Stimulated activated effector memory CD8-positive, alpha-beta T cell treated with anti-CD3 and anti-CD28 coated beads, Interleukin-12 subunit alpha, Interleukin-12 subunit beta, amount 100 ng/mL, for 72 hours (primary cell): ENCODE data around the gene BICC1.

Source experiments
- ATAC-seq: fragments of 150-1000 bp; cut with Tn5 transposase; 2 replicates; pipeline ENCODE4 v1.10.0; 2021
- DNase-seq, 2 donors: peaks; one replicate each; pipeline ENCODE4 v3.0.0; 2021 to 2022; ENCODE audit warnings: low spot score in 2 of 2
- H3K27ac Mint-ChIP-seq: one replicate; pipeline ENCODE4 v1.8.0; 2022; ENCODE audit warnings: mild to moderate bottlenecking, mixed read lengths
- H3K36me3 Mint-ChIP-seq: one replicate; pipeline ENCODE4 v1.8.0; 2022; ENCODE audit warnings: mild to moderate bottlenecking, mixed read lengths
- H3K4me1 Mint-ChIP-seq: one replicate; pipeline ENCODE4 v1.8.0; 2022; ENCODE audit warnings: mixed read lengths
- H3K4me3 Mint-ChIP-seq: one replicate; pipeline ENCODE4 v1.8.0; 2022; ENCODE audit warnings: mild to moderate bottlenecking, mixed read lengths
- H3K9me3 Mint-ChIP-seq: one replicate; pipeline ENCODE4 v1.8.0; 2022; ENCODE audit warnings: mixed read lengths

Gene BICC1

DNA sequence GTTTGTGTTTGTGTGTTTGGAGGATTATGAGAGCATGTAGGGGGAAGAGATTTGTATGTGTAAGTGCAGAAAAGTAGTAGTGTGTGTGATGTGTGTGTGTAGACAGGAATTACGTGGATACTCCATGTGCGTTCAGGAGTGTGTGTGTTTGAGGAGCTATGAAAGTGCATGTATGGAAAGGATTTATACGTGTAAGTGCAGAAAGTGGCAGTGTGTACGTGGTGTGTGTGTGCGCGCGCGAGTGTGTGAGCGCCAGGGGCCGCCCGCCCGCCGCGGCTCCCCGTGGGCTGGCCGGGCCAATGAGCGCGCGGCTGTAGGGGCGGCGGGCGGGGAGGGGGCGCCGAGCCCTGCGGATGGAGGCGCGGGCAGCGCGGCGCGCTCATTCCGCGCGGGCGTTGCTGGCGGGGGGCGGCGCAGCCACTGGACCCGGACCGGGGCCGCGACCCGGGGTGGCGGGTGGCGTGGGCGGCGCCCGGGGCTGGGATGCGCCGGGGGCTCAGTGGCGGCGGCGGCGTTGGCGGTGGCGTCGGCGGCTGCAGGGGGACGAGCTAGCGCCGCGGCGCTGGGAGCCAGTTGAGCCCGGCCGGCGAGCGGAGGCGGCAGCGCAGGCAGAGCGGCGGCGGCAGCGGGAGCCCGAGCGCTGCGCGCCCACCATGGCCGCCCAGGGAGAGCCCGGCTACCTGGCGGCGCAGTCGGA lies at the start of gene BICC1:
Gene BICC1 (plus strand): TSS at position 382 of the 697 bp plus-strand sequence. CDS start 272 bp downstream, at position 654.
- H3K36me3 Mint-ChIP-seq = no peaks in the 10 kb centered on the region
- H3K4me3 Mint-ChIP-seq = peak within 1 kb of the TSS; percentile 56
- ATAC-seq (peak; percentile 48), DNase-seq (no peak)
- H3K9me3 Mint-ChIP-seq = no peaks in the 10 kb centered on the region
- no peak within 1 kb of the TSS for H3K27ac Mint-ChIP-seq
- H3K4me1 Mint-ChIP-seq = peaks cover 14% of the 10 kb centered on the region

DNA sequence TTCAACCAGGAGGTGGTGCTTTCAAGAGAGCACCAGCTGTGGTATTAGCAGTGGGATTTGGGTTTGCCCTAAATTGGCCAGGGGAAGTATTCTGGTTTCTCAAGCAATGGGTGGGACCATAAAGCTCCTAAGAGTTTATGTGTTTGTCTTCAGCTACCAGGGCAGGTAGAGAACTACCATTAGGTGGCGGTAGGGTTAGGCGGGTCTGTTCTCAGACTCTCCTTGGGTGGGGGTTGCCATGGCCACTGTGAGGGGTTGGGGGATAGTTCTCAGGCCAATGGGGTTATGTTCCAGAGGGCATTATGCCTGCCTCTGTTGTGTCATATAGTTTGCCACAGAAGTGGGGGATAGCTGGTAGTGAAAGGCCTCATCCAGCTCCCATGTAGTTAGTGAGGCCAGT lies 47.7 kb upstream of the BICC1 start:
- peaks cover 4% of the 10 kb centered on the region for H3K9me3 Mint-ChIP-seq

DNA sequence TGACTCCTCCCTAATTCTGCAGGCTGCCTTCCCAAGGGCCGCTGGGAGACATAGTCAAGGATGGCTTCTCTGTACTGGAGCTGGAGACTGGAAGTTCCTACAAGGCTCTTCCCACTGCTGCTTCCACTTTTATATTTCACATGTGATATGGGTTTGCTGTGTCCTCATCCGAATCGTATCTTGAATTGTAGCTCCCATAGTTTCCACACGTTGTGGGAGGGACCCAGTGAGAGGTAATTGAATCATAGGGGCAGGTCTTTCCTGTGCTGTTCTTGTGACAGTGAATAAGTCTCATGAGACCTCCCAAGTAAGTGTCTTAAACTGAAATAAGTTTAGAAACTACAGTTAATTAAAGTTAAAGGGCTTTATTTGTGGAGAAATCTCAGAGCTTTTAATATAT lies 47.0 kb upstream of the BICC1 start:
- peaks cover 4% of the 10 kb centered on the region for H3K9me3 Mint-ChIP-seq
- DNase-seq (no peak), ATAC-seq (no peak)
- no peak overlapping the region for H3K27ac Mint-ChIP-seq
- H3K4me1 Mint-ChIP-seq = no peaks in the 10 kb centered on the region
- no peak overlapping the region for H3K4me3 Mint-ChIP-seq
- no peaks in the 10 kb centered on the region for H3K36me3 Mint-ChIP-seq

More for the DNA sequence above, 47.7 kb upstream of the BICC1 start:
- Mint-ChIP-seq H3K27ac (no peak overlapping the region), H3K4me3 (no peak overlapping the region), H3K4me1 (no peaks in the 10 kb centered on the region), H3K36me3 (no peaks in the 10 kb centered on the region)
- no peak for DNase-seq
- ATAC-seq = no peak

- Mint-ChIP-seq H3K9me3 (no peaks in the 10 kb centered on the region), H3K27ac (no peak overlapping the region), H3K4me1 (no peaks in the 10 kb centered on the region), H3K4me3 (no peak overlapping the region), H3K36me3 (no peaks in the 10 kb centered on the region)
- DNase-seq (no peak), ATAC-seq (no peak)
These were observed 44.6 kb upstream of the BICC1 start for GRCh38 chr10:58467931-58468635.

- DNase-seq (no peak), ATAC-seq (no peak)
- Mint-ChIP-seq H3K36me3 (no peaks in the 10 kb centered on the region), H3K4me3 (no peak overlapping the region), H3K27ac (no peak overlapping the region), H3K4me1 (no peaks in the 10 kb centered on the region), H3K9me3 (no peaks in the 10 kb centered on the region)
These were observed 38.7 kb upstream of the BICC1 start for GRCh38 chr10:58473976-58474375.

DNA sequence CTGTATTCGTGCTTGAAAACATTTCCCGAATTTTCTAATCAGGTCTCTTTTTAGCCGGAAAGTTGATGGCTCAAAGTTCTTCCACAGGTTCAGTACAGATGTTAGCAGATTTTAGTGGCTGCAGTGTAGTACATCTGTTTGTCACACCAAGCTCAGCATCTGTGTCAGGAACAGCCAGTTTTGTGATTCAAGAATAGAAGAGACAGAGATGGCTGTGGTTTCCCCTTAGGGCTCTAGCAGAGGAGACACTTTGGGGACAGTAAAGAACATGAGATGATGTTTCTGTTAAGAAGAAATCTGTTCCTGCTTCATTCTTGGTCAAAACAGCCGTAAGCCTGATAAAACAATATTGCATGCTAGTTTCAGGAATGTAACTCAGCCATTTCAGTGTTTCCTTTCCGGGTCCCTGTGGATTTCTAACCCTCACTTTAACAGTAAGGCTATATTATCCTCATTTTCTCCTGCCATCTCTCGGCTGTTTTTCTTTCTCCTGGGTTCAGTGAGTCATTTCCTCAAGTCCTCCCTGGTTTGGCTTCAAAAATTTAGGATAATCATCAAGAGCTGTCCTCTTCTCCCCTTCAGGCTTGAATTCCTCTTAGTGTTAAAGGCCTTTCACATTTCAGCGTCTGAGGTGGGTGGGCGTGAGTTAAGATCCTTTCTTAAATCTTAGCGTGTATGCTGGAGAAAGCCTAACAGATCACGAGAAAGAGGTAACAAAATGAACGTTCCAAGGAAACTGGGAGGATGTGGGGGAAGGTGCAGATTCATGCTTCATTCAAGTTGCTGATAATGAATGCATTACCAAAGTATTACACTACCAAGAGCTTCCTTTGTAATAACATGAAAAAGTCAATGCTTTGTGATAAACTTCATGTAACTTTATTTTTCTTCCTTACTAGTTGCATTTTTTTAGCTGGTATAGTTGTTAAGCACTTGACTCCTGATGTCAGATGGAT lies 37.1 kb upstream of the BICC1 start:
- ATAC-seq (no peak), DNase-seq (no peak)
- H3K27ac Mint-ChIP-seq = no peak overlapping the region
- no peaks in the 10 kb centered on the region for H3K9me3 Mint-ChIP-seq
- H3K36me3 Mint-ChIP-seq = no peaks in the 10 kb centered on the region
- no peaks in the 10 kb centered on the region for H3K4me1 Mint-ChIP-seq
- H3K4me3 Mint-ChIP-seq = no peak overlapping the region

GRCh38 chr10:58477122-58477521 lies 35.5 kb upstream of the BICC1 start:
- DNase-seq (no peak), ATAC-seq (no peak)
- Mint-ChIP-seq H3K27ac (no peak overlapping the region), H3K4me1 (no peaks in the 10 kb centered on the region), H3K36me3 (no peaks in the 10 kb centered on the region), H3K4me3 (no peak overlapping the region), H3K9me3 (no peaks in the 10 kb centered on the region)

DNA sequence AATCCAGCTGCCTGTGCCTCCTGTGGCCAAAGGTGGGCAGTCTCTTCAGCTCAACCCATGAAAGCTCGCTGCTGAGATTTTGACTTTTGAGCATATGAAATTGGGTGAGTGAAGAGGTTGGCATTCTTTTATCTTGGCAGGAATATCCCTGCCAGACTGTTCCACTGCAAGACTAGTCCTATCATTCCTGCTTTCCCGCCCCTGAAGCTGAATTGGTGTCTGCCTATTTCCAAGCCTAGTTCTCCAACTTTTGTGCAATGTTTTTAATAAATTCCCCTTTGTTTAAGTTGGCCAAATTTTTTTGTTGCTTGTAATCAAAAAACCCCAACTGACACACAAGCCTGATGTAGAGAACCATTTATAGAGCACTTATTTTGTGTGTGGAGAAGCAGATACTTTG lies 34.8 kb upstream of the BICC1 start:
- DNase-seq (no peak), ATAC-seq (no peak)
- Mint-ChIP-seq H3K4me1 (no peaks in the 10 kb centered on the region), H3K4me3 (no peak overlapping the region), H3K36me3 (no peaks in the 10 kb centered on the region), H3K27ac (no peak overlapping the region), H3K9me3 (no peaks in the 10 kb centered on the region)

DNA sequence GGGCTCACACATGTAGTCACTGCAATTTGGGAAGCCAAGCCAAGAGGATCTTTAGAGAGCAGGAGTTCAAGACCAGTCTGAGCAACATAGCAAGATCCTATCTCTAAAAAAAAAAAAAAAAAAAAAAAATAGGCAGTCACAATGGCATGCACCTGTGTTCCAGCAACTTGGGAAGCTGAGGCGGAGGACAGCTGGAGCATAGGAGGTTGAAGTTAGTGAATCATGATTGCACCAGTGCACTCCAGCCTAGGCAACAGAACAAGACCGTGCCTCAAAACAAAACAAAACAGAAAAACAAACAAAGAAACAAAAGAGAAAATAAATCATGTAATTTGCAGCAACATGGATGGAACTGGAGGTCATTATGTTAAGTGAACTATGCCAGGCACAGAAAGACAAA lies 33.6 kb upstream of the BICC1 start:
- H3K4me3 Mint-ChIP-seq = no peak overlapping the region
- ATAC-seq (no peak), DNase-seq (no peak)
- H3K36me3 Mint-ChIP-seq = no peaks in the 10 kb centered on the region
- H3K4me1 Mint-ChIP-seq = no peaks in the 10 kb centered on the region
- no peak overlapping the region for H3K27ac Mint-ChIP-seq
- H3K9me3 Mint-ChIP-seq = no peaks in the 10 kb centered on the region

DNA sequence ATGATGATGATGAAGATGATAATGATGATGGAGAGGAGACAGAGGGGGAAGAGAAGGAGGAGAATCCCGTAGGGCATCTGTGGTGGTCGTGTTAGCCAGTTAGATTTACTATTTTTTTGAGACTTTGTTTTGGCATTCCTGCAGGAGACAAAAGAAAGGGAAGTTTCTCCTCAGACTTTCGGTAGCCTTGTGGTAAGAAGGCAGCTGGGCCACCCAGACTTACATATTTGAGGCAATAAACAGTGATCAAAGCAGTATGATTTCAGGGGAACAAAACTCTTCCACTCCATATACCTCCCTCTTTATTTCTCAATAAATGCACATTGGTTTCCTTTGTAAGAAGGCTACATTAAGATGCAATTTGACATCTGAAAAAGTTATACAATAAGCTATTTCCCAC lies 32.4 kb upstream of the BICC1 start:
- H3K9me3 Mint-ChIP-seq = no peaks in the 10 kb centered on the region
- ATAC-seq (no peak), DNase-seq (no peak)
- H3K4me3 Mint-ChIP-seq = no peak overlapping the region
- H3K4me1 Mint-ChIP-seq = no peaks in the 10 kb centered on the region
- no peaks in the 10 kb centered on the region for H3K36me3 Mint-ChIP-seq
- H3K27ac Mint-ChIP-seq = no peak overlapping the region

DNA sequence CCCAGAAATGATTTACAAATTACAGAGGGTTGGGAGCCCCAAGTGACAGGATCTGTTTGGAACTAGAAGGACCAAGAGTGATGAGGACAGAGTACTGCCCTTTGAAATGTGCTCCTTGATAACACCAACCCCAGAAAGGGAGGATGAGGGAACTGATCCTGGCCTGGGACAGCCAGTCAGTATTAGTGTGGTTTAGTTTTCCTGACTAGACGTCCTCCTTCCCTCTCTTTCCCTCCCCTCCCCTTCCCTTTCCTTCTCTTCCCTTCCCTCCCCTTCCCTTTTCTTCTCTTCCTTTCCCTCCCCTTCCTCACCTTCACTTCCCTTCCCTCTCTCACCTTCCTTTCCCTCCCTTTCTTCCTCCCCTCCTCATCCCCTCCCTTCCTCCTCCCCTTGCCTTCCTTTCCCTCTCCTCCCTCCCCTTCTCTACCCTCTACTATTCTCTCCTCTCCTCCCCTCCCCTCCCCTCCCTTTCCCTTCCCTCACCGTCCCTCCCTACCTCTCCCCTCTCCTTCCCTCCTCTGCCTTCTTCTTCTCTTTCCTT lies 31.0 kb upstream of the BICC1 start:
- Mint-ChIP-seq H3K36me3 (no peaks in the 10 kb centered on the region), H3K4me3 (no peak overlapping the region), H3K27ac (no peak overlapping the region), H3K4me1 (no peaks in the 10 kb centered on the region), H3K9me3 (no peaks in the 10 kb centered on the region)
- no peak for ATAC-seq
- no peak for DNase-seq

GRCh38 chr10:58486821-58487220 lies 25.9 kb upstream of the BICC1 start:
- no peaks in the 10 kb centered on the region for H3K9me3 Mint-ChIP-seq
- H3K4me3 Mint-ChIP-seq = no peak overlapping the region
- ATAC-seq = no peak
- no peak overlapping the region for H3K27ac Mint-ChIP-seq
- no peaks in the 10 kb centered on the region for H3K4me1 Mint-ChIP-seq
- DNase-seq = no peak
- H3K36me3 Mint-ChIP-seq = no peaks in the 10 kb centered on the region

DNA sequence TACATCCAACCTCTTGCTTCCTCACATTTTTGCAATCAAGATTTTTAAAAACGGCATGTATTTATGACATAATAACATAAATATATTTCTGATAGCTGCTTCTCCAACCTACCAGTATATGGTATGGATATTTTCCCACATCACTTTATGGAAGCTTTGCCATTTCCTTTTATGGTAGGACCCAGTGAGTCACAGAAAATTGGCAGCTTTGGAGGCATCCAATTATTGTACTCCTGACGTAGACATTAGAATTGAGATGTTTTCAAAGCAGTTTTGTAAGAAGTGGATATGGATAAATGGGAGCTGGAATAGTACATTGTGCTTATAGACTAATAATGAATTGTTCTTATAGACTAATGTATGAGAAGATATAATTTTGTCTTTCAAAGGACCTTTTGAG lies 23.8 kb upstream of the BICC1 start:
- DNase-seq = no peak
- no peak overlapping the region for H3K4me3 Mint-ChIP-seq
- H3K9me3 Mint-ChIP-seq = no peaks in the 10 kb centered on the region
- no peak overlapping the region for H3K27ac Mint-ChIP-seq
- no peaks in the 10 kb centered on the region for H3K36me3 Mint-ChIP-seq
- H3K4me1 Mint-ChIP-seq = no peaks in the 10 kb centered on the region
- ATAC-seq = no peak

DNA sequence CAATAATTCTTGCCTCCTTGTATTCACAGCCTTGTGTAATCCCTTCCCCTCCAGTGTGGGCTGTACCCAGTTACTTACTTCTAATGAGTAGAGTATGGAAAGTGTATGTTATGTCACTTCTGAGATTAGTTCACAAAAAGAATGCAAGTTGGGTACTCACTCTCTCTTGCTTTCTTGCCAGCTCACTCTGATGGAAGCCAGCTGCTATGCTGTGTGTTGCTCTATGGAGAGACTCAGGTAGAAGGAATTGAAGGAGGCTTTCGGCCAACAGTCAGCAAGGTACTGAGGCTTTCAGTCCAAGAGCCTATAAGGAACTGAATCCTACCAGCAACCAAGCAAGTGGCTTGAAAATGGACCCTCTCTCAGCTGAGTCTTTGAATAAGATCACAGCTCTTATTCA lies 9.7 kb upstream of the BICC1 start:
- DNase-seq (no peak), ATAC-seq (no peak)
- no peaks in the 10 kb centered on the region for H3K9me3 Mint-ChIP-seq
- H3K4me1 Mint-ChIP-seq = no peaks in the 10 kb centered on the region
- H3K4me3 Mint-ChIP-seq = no peak overlapping the region
- H3K27ac Mint-ChIP-seq = no peak overlapping the region
- no peaks in the 10 kb centered on the region for H3K36me3 Mint-ChIP-seq

DNA sequence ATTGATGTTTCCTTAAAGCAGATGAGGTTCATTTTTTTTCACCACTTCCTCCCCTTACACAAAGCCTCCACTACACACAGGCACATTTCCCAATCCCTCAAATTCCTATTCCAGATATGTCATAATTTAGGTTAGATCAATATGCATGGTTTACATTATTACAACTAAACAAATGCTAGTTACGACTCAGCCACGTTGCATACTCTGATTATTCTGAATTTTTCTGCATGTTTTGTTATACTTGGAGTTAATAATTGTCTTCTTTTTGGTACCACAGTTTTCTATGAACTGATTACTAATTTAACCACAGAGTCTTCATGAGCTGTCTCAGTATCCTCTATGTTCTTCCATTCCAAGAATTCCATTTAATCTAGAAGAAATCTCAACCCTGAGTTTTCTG lies 4.4 kb upstream of the BICC1 start:
- no peaks in the 10 kb centered on the region for H3K9me3 Mint-ChIP-seq
- H3K36me3 Mint-ChIP-seq = no peaks in the 10 kb centered on the region
- H3K27ac Mint-ChIP-seq = no peak overlapping the region
- DNase-seq (no peak), ATAC-seq (no peak)
- peaks cover 7% of the 10 kb centered on the region for H3K4me1 Mint-ChIP-seq
- H3K4me3 Mint-ChIP-seq = no peak overlapping the region
